Adipose tissue (tissue), 3 donors: ENCODE results near the gene HPSE2. TPM values are rescaled to one million over a fixed set of nuclear protein-coding genes. Genes with fewer than 3 reads are reported as not detected.

Experiments
- H3K27ac ChIP-seq: one replicate; pipeline ENCODE4 v1.5.1; 2013; ENCODE audit warnings: low read depth, low read length
- WGBS, 3 donors: extraction: QIAGEN DNeasy Blood & Tissue Kit; methylation state at CpG; one replicate each; pipeline ENCODE4 v1.1.7; 2013; 5-methylcytosine and 5-hydroxymethylcytosine counted together
- polyA plus RNA-seq, 3 donors: library from polyadenylated mRNA; stranded (reverse); fragments of 200-250 nt; gene quantifications; one replicate each; pipeline ENCODE4 v1.2.3, GENCODE V29; 2013
- donor health status: healthy with polysubstance abuse.
- donor health status: Bipolar disorder and iron deficiency.
- donor health status: healthy.

HPSE2 gene
- polyA plus RNA-seq, 3 donors, result 0.06 to 2.4 (median 1.0) TPM

- 29 to 71% (median 35%) methylated on average over 3 of the region's 3 CpGs for WGBS, 3 donors
- no peak overlapping the region for H3K27ac ChIP-seq
Observed at GRCh38 chr10:98814470-98814869, 421.2 kb downstream of the HPSE2 start.

- no peak overlapping the region for H3K27ac ChIP-seq
- WGBS, 3 donors, result 49 to 58% (median 51%) methylated on average over 2 of the region's 2 CpGs
Observed at GRCh38 chr10:98808282-98808892, 427.3 kb downstream of the HPSE2 start.

DNA sequence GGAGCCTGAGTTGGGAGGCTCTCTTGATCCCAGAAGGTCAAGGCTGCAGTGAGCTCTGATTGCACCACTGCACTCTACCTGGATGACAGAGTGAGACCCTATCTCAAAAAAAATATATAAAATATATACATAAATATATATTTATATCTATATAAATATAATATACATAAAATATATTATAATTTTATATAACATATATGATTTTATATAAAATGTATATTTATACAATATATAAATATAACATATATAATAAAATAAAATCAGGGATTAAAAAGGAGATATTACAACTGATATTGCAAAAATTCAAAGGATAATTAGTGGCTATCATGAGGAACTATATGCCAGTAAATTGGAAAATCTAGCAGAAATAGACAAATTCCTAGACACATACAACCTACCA lies 435.4 kb downstream of the HPSE2 start:
- H3K27ac ChIP-seq, result no peak overlapping the region

DNA sequence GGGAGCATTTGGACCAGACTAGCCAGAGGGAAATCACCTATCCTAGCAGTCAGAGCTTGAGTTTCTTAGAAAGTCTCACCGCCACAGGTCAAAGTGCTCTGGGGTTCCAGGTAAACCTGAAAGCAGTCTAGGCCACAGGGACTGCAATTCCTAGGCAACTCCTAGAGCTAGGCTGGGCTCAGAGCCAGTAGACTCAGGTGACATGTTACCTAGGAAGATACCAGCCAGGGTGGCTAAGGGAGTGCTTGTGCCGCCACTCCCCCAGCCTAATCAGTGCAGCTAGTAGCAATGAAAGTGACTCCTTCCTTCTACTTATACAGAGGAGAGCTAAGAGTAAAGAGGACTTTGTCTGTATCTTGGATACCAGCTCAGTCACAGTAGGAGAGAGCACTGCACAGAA lies 440.2 kb downstream of the HPSE2 start:
- WGBS, 3 donors, result 40 to 97% (median 93%) methylated on average over 2 of the region's 2 CpGs
- no peak overlapping the region for H3K27ac ChIP-seq

DNA sequence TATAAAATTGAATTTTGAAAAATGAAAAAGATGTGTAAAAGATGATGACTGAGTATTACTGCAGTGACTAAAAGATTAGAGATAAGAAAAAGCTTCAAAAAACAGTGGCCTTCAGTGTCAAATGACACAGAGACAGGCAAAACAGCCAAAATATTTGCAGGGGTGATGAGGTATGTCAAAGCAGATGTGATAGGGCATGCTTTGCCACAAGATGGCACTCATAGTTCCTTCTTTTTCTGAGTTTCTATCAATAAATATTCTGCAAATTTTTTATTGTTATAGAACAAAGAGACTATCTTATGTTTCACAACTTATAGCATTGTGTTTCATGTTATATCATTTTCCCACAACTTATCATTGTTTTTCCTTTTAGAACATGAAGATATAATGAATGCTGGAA lies 444.8 kb downstream of the HPSE2 start:
- no peak overlapping the region for H3K27ac ChIP-seq

DNA sequence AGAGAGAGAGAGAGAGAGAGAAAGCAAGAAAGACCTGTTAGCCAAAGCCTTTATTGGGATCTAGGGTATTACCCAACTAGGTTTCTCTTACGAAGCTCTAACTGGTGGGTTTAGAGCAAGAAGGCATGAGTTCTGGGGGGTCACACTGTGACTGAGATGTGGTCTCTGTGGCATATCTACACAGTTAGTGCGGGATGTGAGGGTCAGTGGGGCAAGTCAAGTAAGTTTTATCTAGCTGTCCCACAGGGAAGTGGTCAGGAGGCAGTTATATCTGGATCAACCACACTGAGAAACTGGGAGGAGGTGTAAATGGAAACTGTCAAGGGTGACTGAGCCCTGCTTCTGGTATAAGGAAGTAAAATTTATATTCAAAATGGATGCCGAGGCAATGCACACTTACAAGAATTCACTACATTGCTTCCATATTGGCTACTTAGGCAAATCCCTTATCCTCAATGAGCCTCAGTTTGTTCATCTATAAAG lies 457.3 kb downstream of the HPSE2 start:
- H3K27ac ChIP-seq, result no peak overlapping the region
- 65 to 80% (median 79%) methylated on average over 3 of the region's 3 CpGs for WGBS, 3 donors

DNA sequence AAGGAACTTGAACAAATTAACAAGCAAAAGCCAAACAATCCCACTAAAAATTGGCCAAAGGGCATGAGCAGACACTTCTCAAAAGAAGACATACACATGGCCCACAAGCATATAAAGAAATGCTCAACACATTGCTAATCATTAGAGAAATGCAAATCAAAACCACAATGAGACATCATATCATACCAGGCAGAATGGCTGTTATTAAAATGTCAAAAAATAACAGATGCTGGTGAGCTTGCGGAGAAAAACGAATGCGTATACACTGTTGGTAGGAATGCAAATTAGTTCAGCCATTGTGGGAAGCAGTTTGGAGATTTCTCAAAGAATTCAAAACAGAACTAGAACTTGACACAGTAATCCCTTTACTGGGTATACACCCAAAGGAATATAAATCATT lies 477.2 kb downstream of the HPSE2 start:
- WGBS, 3 donors, result 62 to 88% (median 62%) methylated on average over 3 of the region's 3 CpGs
- no peak overlapping the region for H3K27ac ChIP-seq

DNA sequence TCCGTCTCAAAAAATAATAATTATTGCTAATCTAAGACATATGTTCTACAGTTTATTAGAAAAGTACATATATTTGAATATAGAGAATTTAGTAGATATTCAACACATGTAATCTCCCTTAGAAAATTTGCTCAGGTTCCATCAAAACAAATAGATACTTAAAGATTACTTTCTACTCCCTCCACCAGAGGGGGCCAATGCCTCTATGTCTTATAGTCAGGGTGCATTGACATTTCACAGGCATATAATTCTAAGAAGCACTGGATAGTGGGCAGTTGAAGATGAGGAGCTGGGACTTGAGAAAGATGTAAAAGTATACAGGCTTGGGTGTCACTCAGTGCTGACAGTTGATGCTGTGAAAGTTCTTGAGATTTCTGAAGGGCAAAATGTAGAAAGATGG lies 487.4 kb downstream of the HPSE2 start:
- WGBS, 3 donors, result 41 to 53% (median 52%) methylated on average over 1 of the region's 1 CpG

GRCh38 chr10:98745645-98746044 lies 490.0 kb downstream of the HPSE2 start:
- no peak overlapping the region for H3K27ac ChIP-seq
- WGBS, 3 donors, result 88 to 92% (median 91%) methylated on average over 2 of the region's 2 CpGs

More for the DNA sequence above, 487.4 kb downstream of the HPSE2 start:
- no peak overlapping the region for H3K27ac ChIP-seq

DNA sequence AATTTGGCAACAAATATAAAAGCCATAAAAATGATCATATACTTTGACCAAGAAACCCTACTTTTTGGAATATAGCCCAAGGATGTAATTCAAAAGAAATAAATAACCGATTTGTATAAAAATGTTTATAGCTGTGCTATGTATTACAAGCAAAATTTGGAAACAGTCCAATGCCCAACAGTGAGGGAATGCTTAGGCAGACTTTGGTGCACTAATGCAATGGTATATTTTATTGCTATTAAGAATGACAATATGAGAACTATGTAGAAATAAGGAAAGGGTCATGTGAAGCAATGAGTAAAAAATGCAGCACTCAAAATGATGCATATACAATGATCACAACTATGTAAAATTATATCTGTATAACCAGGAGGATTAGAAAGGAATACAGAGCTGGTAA lies 515.1 kb downstream of the HPSE2 start:
- 63 to 67% (median 66%) methylated on average over 1 of the region's 1 CpG for WGBS, 3 donors
- H3K27ac ChIP-seq, result no peak overlapping the region

GRCh38 chr10:98713586-98713985 lies 522.1 kb downstream of the HPSE2 start:
- H3K27ac ChIP-seq, result no peak overlapping the region
- 66 to 78% (median 72%) methylated on average over 1 of the region's 1 CpG for WGBS, 3 donors

DNA sequence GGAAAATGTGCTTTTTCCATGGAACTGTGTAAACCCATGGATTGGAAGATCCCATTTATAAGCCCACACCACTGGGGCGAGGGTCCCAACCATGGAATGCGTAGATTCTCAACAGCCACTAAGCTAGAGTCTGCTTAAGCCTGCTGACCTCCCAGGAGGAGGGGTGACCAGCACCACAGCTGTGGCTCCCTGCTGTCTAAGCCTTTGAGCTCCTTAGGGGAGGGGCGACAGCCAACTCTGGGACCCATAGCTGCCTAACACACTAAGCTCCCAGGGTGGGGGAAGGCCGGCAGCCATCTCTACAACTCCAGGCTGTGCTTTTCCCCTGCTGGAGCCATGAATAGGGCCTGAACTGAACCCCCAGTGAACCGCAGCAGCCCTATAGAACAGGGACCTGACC lies 539.1 kb downstream of the HPSE2 start:
- WGBS, 3 donors, result 66 to 80% (median 72%) methylated on average over 5 of the region's 5 CpGs
- H3K27ac ChIP-seq, result no peak overlapping the region

GRCh38 chr10:98694883-98695282 lies 540.8 kb downstream of the HPSE2 start:
- no peak overlapping the region for H3K27ac ChIP-seq

DNA sequence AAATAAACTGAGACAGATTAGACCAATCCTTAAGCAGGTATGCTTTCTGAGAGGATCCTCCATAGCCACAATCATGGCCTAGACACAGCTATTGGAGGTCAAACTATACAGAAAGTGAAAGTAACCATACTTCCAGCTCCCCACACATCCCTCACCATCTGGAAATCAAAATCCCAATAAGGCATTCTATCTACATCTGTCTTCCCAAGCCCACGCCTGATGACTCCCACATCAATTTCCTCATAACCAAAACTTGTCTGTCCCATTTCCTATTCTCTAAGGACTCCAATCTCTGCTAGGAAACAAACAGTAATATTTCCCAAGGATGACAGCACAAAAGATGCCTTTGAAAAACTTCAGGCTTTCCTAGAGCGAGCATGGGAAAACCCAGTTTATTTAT lies 541.6 kb downstream of the HPSE2 start:
- no peak overlapping the region for H3K27ac ChIP-seq
- WGBS, 3 donors, result 56 to 70% (median 57%) methylated on average over 2 of the region's 2 CpGs

DNA sequence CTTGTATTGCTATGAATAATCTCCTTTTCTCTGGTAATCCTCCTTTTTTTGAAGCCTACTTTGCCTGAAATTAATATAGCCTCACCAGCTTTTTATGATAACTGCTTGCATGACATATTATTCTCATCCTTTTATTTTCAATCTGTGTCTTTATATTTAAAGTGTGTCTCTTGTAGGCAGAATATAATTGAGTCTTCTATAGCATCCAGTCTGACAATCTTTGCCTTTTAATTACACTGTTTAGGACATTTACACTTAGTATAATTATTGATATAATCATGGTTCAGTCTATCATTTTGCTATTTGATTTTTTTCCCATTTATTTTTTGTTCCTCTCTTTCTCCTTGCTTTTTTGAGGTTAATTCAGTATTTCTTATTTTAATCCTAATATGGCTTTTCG lies 548.0 kb downstream of the HPSE2 start:
- WGBS, 3 donors, result 2 to 97% (median 45%) methylated on average over 1 of the region's 1 CpG
- H3K27ac ChIP-seq, result no peak overlapping the region

GRCh38 chr10:98684019-98684899 lies 551.4 kb downstream of the HPSE2 start:
- no peak overlapping the region for H3K27ac ChIP-seq
- 8 to 39% (median 16%) methylated on average over 3 of the region's 3 CpGs for WGBS, 3 donors

- no peak overlapping the region for H3K27ac ChIP-seq
Observed at GRCh38 chr10:98676895-98677294, 558.8 kb downstream of the HPSE2 start.

GRCh38 chr10:98675902-98676301 lies 559.8 kb downstream of the HPSE2 start:
- no peak overlapping the region for H3K27ac ChIP-seq
- WGBS, 3 donors, result 72 to 87% (median 83%) methylated on average over 4 of the region's 4 CpGs

- H3K27ac ChIP-seq, result no peak overlapping the region
- WGBS, 3 donors, result 73 to 86% (median 82%) methylated on average over 1 of the region's 1 CpG
Observed at GRCh38 chr10:98673171-98673782, 562.4 kb downstream of the HPSE2 start.

DNA sequence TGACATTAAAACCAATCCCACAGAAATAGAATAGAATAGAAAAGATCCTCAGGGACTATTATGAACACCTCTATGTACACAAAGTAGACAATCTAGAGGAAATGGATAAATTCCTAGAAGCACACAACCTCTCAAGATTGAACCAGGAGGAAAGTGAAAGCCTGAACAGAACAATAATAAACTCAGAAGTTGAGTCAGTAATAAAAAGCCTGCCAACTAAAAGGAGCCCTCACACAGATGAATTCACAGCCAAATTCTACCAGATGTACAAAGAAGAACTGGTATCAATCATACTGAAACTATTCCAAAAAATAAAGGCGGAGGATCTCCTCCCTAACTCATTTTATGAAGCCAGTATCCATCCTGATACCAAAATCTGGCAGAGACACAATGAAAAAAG lies 568.6 kb downstream of the HPSE2 start:
- H3K27ac ChIP-seq, result no peak overlapping the region
- WGBS, 3 donors, result 55 to 75% (median 68%) methylated on average over 1 of the region's 1 CpG
